BJ (cell line): Measurements from ENCODE around the gene EXOC7. TPM values are rescaled to one million over a fixed set of nuclear protein-coding genes. Genes with fewer than 3 reads are reported as not detected.
"Not testable (repeated sequence)": the region's sequence is repeated elsewhere in the genome, so short reads cannot be mapped to it uniquely, and the experiment has no call there.

ENCODE experiments used
- CTCF ChIA-PET: fragments of 350-600 bp; formaldehyde crosslinking; extraction: SDS; loops from one replicate; lab custom pipeline; 2021; ENCODE audit warnings: antibody characterized with exemption, inconsistent platforms; lab: Yijun Ruan, JAX
- POLR2A ChIA-PET: fragments of 300-600 bp; sonication (Branson Sonifier 250); formaldehyde crosslinking; extraction: SDS; loops from one replicate; lab custom pipeline; 2021; ENCODE audit warnings: antibody characterized with exemption; lab: Charles Lee
- DNase-seq: peaks from one replicate; pipeline ENCODE4 v3.0.0-alpha.2; 2011; ENCODE audit warnings: low read depth
- H3K27me3 ChIP-seq: 2 replicates; pipeline ENCODE4 v1.6.0; 2011; ENCODE audit warnings: low read length; ENCODE audit not compliant: control insufficient read depth, insufficient read depth
- H3K36me3 ChIP-seq: 2 replicates; pipeline ENCODE4 v1.5.1; 2011; ENCODE audit warnings: low read length; ENCODE audit not compliant: control insufficient read depth, insufficient read depth
- H3K4me3 ChIP-seq: 2 replicates; pipeline ENCODE4 v1.5.1; 2011; ENCODE audit warnings: low read depth, mild to moderate bottlenecking, control low read depth, low read length
- CTCF ChIP-seq: IDR thresholded peaks from 2 replicates; pipeline ENCODE4 v1.5.1; 2011; ENCODE audit warnings: low read depth, mild to moderate bottlenecking, control low read depth, inconsistent platforms, low read length, moderate library complexity; ENCODE audit not compliant: insufficient read depth
- polyA plus RNA-seq: library from polyadenylated mRNA; depleted of rRNA; stranded (reverse); fragments of >200 nt; gene quantifications from 2 replicates; pipeline ENCODE4 v1.2.3, GENCODE V29; 2011

The EXOC7 gene
- polyA plus RNA-seq, 1 experiment = 122 TPM

- CTCF ChIA-PET = interaction anchor here (0.6 to 1.6 kb wide), 3 partner anchors 24 to 1053 kb away, joined by 3 read pairs; no protein-coding TSS in a partner anchor
- Histone ChIP-seq H3K36me3 (peaks cover 5% of the 10 kb centered on the region), H3K27me3 (peaks cover 28% of the 10 kb centered on the region), H3K4me3 (peak overlapping the region; percentile 96)
- TF ChIP-seq CTCF = no peak
- POLR2A ChIA-PET = no interaction called here
- DNase-seq = no peak
Observed at GRCh38 chr17:76071531-76072147, 31.9 kb downstream of the EXOC7 start.

- no peaks in the 10 kb centered on the region for H3K27me3 ChIP-seq
- TF ChIP-seq CTCF = no peak
- H3K4me3 ChIP-seq = no peak overlapping the region
- ChIA-PET CTCF (interaction anchor here (1.1 to 1.2 kb wide), 2 partner anchors 15 to 51 kb away, joined by 3 to 4 read pairs; no protein-coding TSS in a partner anchor), POLR2A (no interaction called here)
- H3K36me3 ChIP-seq = peaks cover 21% of the 10 kb centered on the region
- no peak for DNase-seq
Observed at GRCh38 chr17:76065775-76066174, 37.8 kb downstream of the EXOC7 start.

GRCh38 chr17:76063875-76064546, 39.6 kb downstream of the EXOC7 start:
- Histone ChIP-seq H3K36me3 (peaks cover 23% of the 10 kb centered on the region), H3K27me3 (no peaks in the 10 kb centered on the region), H3K4me3 (no peak overlapping the region)
- CTCF ChIA-PET = interaction anchor here (1.3 kb wide), 1 partner anchor 21 kb away, joined by 3 read pairs; no protein-coding TSS in a partner anchor
- no peak for DNase-seq
- no peak for TF ChIP-seq CTCF
- POLR2A ChIA-PET = no interaction called here

- CTCF ChIA-PET = interaction anchor here (1.6 kb wide), 1 partner anchor 11 kb away, joined by 4 read pairs; no protein-coding TSS in a partner anchor
- not testable (repeated sequence) for H3K27me3 ChIP-seq, DNase-seq
Observed at GRCh38 chr17:76058264-76058663, 45.3 kb downstream of the EXOC7 start.

GRCh38 chr17:76056882-76057281, 46.7 kb downstream of the EXOC7 start:
- no peaks in the 10 kb centered on the region for H3K27me3 ChIP-seq
- ChIA-PET CTCF (interaction anchor here (0.6 to 1.6 kb wide), 2 partner anchors 10 to 64 kb away, joined by 3 to 4 read pairs; no protein-coding TSS in a partner anchor), POLR2A (no interaction called here)
- no peak for DNase-seq
- TF ChIP-seq CTCF = no peak
- H3K4me3 ChIP-seq = no peak overlapping the region
- H3K36me3 ChIP-seq = peaks cover 28% of the 10 kb centered on the region

More at GRCh38 chr17:76058264-76058663, 45.3 kb downstream of the EXOC7 start:
- not testable (repeated sequence) for H3K4me3 ChIP-seq
- POLR2A ChIA-PET = interaction anchor here (0.6 kb wide), 1 partner anchor 183 kb away, joined by 4 read pairs; no protein-coding TSS in a partner anchor
- peaks cover 27% of the 10 kb centered on the region for H3K36me3 ChIP-seq
